Effector memory CD8-positive, alpha-beta T cell (primary cell): ENCODE results near the gene IFNL1.
"Not testable (repeated sequence)": the region's sequence is repeated elsewhere in the genome, so short reads cannot be mapped to it uniquely, and the experiment has no call there.

Experiments used
- ATAC-seq: fragments of 150-1000 bp; cut with Tn5 transposase; replicated peaks from 2 replicates; pipeline ENCODE4 v1.10.0; 2021; ENCODE audit warnings: mild to moderate bottlenecking, moderate library complexity
- DNase-seq, 3 experiments: peaks; one replicate each; pipeline ENCODE4 v3.0.0; 2021
- H3K27ac Mint-ChIP-seq, 2 donors: one replicate each; pipeline ENCODE4 v1.8.0; 2022; ENCODE audit warnings: mild to moderate bottlenecking in 2 of 2, mixed read lengths in 2 of 2, moderate library complexity in 2 of 2
- H3K27me3 Mint-ChIP-seq, 2 donors: one replicate each; pipeline ENCODE4 v1.8.0; 2022; ENCODE audit warnings: mixed read lengths in 2 of 2
- H3K36me3 Mint-ChIP-seq: one replicate; pipeline ENCODE4 v1.8.0; 2022; ENCODE audit warnings: mild to moderate bottlenecking, moderate library complexity, mixed read lengths; ENCODE audit not compliant: insufficient read depth
- H3K4me1 Mint-ChIP-seq, 2 donors: one replicate each; pipeline ENCODE4 v1.8.0; 2022; ENCODE audit warnings: low read depth in 2 of 2, mixed read lengths in 2 of 2
- H3K4me3 Mint-ChIP-seq, 2 donors: one replicate each; pipeline ENCODE4 v1.8.0; 2022; ENCODE audit warnings: mild to moderate bottlenecking in 2 of 2, mixed read lengths in 2 of 2, moderate library complexity in 2 of 2
- H3K9me3 Mint-ChIP-seq, 2 donors: one replicate each; pipeline ENCODE4 v1.8.0; 2022; ENCODE audit warnings: mixed read lengths in 2 of 2

Gene IFNL1

GRCh38 chr19:39263912-39264305 lies 32.3 kb upstream of the IFNL1 start:
- Mint-ChIP-seq H3K27ac (no peak overlapping the region), H3K27me3 (peaks cover 27 to 52% of the 10 kb centered on the region in 2 donors), H3K4me1 (peaks cover 7 to 12% of the 10 kb centered on the region in 2 donors), H3K4me3 (peak overlapping the region in 1 of 2 donors; percentile 26), H3K36me3 (peaks cover 4% of the 10 kb centered on the region), H3K9me3 (no peaks in the 10 kb centered on the region)
- peak; percentile 15 for ATAC-seq
- no peak for DNase-seq

GRCh38 chr19:39264306-39265290 lies 31.6 kb upstream of the IFNL1 start:
- DNase-seq, result no peak
- Mint-ChIP-seq H3K9me3 (no peaks in the 10 kb centered on the region), H3K27me3 (peaks cover 34 to 59% of the 10 kb centered on the region in 2 donors), H3K36me3 (peaks cover 4% of the 10 kb centered on the region), H3K4me1 (peaks cover 7 to 12% of the 10 kb centered on the region in 2 donors), H3K27ac (no peak overlapping the region), H3K4me3 (peak overlapping the region in 1 of 2 donors; percentile 26)
- ATAC-seq, result peak; percentile 31

- Mint-ChIP-seq H3K36me3 (no peaks in the 10 kb centered on the region), H3K27me3 (peaks cover 39 to 67% of the 10 kb centered on the region in 2 donors), H3K4me1 (peaks cover 7 to 15% of the 10 kb centered on the region in 2 donors), H3K4me3 (peak overlapping the region in 1 of 2 donors; percentile 43), H3K27ac (no peak overlapping the region), H3K9me3 (no peaks in the 10 kb centered on the region)
- DNase-seq (no peak), ATAC-seq (no peak)
Measured at GRCh38 chr19:39265321-39265916, 30.8 kb upstream of the IFNL1 start.

- ATAC-seq, result peak; percentile 73
- peaks cover 26 to 56% of the 10 kb centered on the region in 2 donors for H3K27me3 Mint-ChIP-seq
- not testable (repeated sequence) for H3K36me3 Mint-ChIP-seq, H3K4me3 Mint-ChIP-seq, H3K9me3 Mint-ChIP-seq, DNase-seq, H3K27ac Mint-ChIP-seq
- H3K4me1 Mint-ChIP-seq, result peaks cover 7 to 15% of the 10 kb centered on the region in 2 donors
Measured at GRCh38 chr19:39268085-39268484, 28.1 kb upstream of the IFNL1 start, which contains the start of gene IFNL2. Gene IFNL2, plus strand, starts transcription at chr19:39268396. Its CDS starts 173 bp downstream, at chr19:39268569.

- not testable (repeated sequence) for H3K27ac Mint-ChIP-seq, DNase-seq, H3K4me3 Mint-ChIP-seq, H3K9me3 Mint-ChIP-seq, H3K36me3 Mint-ChIP-seq, ATAC-seq
- H3K27me3 Mint-ChIP-seq, result peaks cover 20 to 50% of the 10 kb centered on the region in 2 donors
- peaks cover 4 to 12% of the 10 kb centered on the region in 2 donors for H3K4me1 Mint-ChIP-seq
Measured at GRCh38 chr19:39268531-39269223, 27.5 kb upstream of the IFNL1 start.

GRCh38 chr19:39269369-39269768 lies 26.8 kb upstream of the IFNL1 start:
- not testable (repeated sequence) for ATAC-seq, H3K9me3 Mint-ChIP-seq, H3K36me3 Mint-ChIP-seq, H3K27ac Mint-ChIP-seq, H3K4me1 Mint-ChIP-seq, H3K4me3 Mint-ChIP-seq, DNase-seq
- peaks cover 15 to 43% of the 10 kb centered on the region in 2 donors for H3K27me3 Mint-ChIP-seq

- Mint-ChIP-seq H3K4me3 (no peak overlapping the region), H3K36me3 (no peaks in the 10 kb centered on the region), H3K4me1 (peaks cover 0 to 4% of the 10 kb centered on the region in 2 donors), H3K9me3 (no peaks in the 10 kb centered on the region), H3K27me3 (peaks cover 15 to 34% of the 10 kb centered on the region in 2 donors), H3K27ac (no peak overlapping the region)
- DNase-seq, result no peak
- ATAC-seq, result no peak
Measured at GRCh38 chr19:39270036-39270871, 26.0 kb upstream of the IFNL1 start.

GRCh38 chr19:39273859-39274258 lies 22.3 kb upstream of the IFNL1 start:
- ATAC-seq, H3K4me1 Mint-ChIP-seq, H3K27ac Mint-ChIP-seq, H3K36me3 Mint-ChIP-seq, DNase-seq, H3K9me3 Mint-ChIP-seq, H3K4me3 Mint-ChIP-seq: not testable (repeated sequence)
- H3K27me3 Mint-ChIP-seq, result peaks cover 17 to 34% of the 10 kb centered on the region in 2 donors

- peaks cover 4 to 17% of the 10 kb centered on the region in 2 donors for H3K27me3 Mint-ChIP-seq
- ATAC-seq (no peak), DNase-seq (no peak)
- no peaks in the 10 kb centered on the region for H3K36me3 Mint-ChIP-seq
- no peaks in the 10 kb centered on the region for H3K9me3 Mint-ChIP-seq
- no peak overlapping the region for H3K4me3 Mint-ChIP-seq
- no peak overlapping the region for H3K27ac Mint-ChIP-seq
- peaks cover 0 to 5% of the 10 kb centered on the region in 2 donors for H3K4me1 Mint-ChIP-seq
Measured at GRCh38 chr19:39275578-39275977, 20.6 kb upstream of the IFNL1 start.

- no peaks in the 10 kb centered on the region for H3K36me3 Mint-ChIP-seq
- H3K27me3 Mint-ChIP-seq, result peaks cover 4 to 10% of the 10 kb centered on the region in 2 donors
- H3K4me1 Mint-ChIP-seq, result peaks cover 0 to 5% of the 10 kb centered on the region in 2 donors
- no peak overlapping the region for H3K4me3 Mint-ChIP-seq
- no peak for ATAC-seq
- H3K27ac Mint-ChIP-seq, result no peak overlapping the region
- DNase-seq, result no peak
- H3K9me3 Mint-ChIP-seq, result no peaks in the 10 kb centered on the region
Measured at GRCh38 chr19:39276740-39277139, 19.5 kb upstream of the IFNL1 start.

- H3K4me1 Mint-ChIP-seq, result peaks cover 0 to 5% of the 10 kb centered on the region in 2 donors
- ATAC-seq (no peak), DNase-seq (no peak)
- peaks cover 4 to 10% of the 10 kb centered on the region in 2 donors for H3K27me3 Mint-ChIP-seq
- H3K36me3 Mint-ChIP-seq, result no peaks in the 10 kb centered on the region
- H3K9me3 Mint-ChIP-seq, result no peaks in the 10 kb centered on the region
- peak overlapping the region in 1 of 2 donors; percentile 5 for H3K27ac Mint-ChIP-seq
- no peak overlapping the region for H3K4me3 Mint-ChIP-seq
Measured at GRCh38 chr19:39277598-39277997, 18.6 kb upstream of the IFNL1 start.

- Mint-ChIP-seq H3K9me3 (peaks cover 0 to 2% of the 10 kb centered on the region in 2 donors), H3K27ac (no peak overlapping the region), H3K4me1 (peaks cover 0 to 5% of the 10 kb centered on the region in 2 donors), H3K4me3 (no peak overlapping the region), H3K36me3 (no peaks in the 10 kb centered on the region), H3K27me3 (peaks cover 4 to 10% of the 10 kb centered on the region in 2 donors)
- DNase-seq (no peak), ATAC-seq (no peak)
Measured at GRCh38 chr19:39282021-39282420, 14.2 kb upstream of the IFNL1 start.
